NCI-H1694 treated with DMSO at 0.1 percent for 48 hours (cell line): ENCODE data around the gene GPT2.
"Not testable (repeated sequence)": the region's sequence is repeated elsewhere in the genome, so short reads cannot be mapped to it uniquely, and the experiment has no call there.

ENCODE experiments used
- DNase-seq: peaks from one replicate; lab custom pipeline; 2025; lab: John Stamatoyannopoulos, UW

Gene GPT2

GRCh38 chr16:46862555-46863447 is 21.4 kb upstream of the GPT2 start:
- no peak for DNase-seq

- DNase-seq = no peak
These were observed 17.9 kb upstream of the GPT2 start for GRCh38 chr16:46866286-46866685.

GRCh38 chr16:46867486-46867885 is 16.7 kb upstream of the GPT2 start:
- DNase-seq = not testable (repeated sequence)

GRCh38 chr16:46868891-46869290 is 15.3 kb upstream of the GPT2 start:
- DNase-seq = not testable (repeated sequence)

GRCh38 chr16:46871597-46871996 is 12.6 kb upstream of the GPT2 start:
- DNase-seq = no peak

- DNase-seq = no peak
These were observed 11.0 kb upstream of the GPT2 start for GRCh38 chr16:46873201-46873600.

- DNase-seq = no peak
These were observed 8.9 kb upstream of the GPT2 start for GRCh38 chr16:46875243-46875642.

GRCh38 chr16:46882304-46882939 is 1.7 kb upstream of the GPT2 start:
- DNase-seq = no peak

- DNase-seq = no peak
These were observed 1.2 kb upstream of the GPT2 start for GRCh38 chr16:46882940-46883307.

- no peak for DNase-seq
These were observed 841 bp upstream of the GPT2 start for GRCh38 chr16:46883353-46883689.

GRCh38 chr16:46884513-46885293 is 541 bp downstream of the GPT2 start:
- DNase-seq = no peak

GRCh38 chr16:46885960-46886763 is 2.0 kb downstream of the GPT2 start:
- no peak for DNase-seq

- DNase-seq = no peak
These were observed 2.8 kb downstream of the GPT2 start for GRCh38 chr16:46886764-46887523.

GRCh38 chr16:46887524-46887854 is 3.3 kb downstream of the GPT2 start:
- no peak for DNase-seq

GRCh38 chr16:46889245-46889941 is 5.2 kb downstream of the GPT2 start:
- no peak for DNase-seq

- no peak for DNase-seq
These were observed 5.8 kb downstream of the GPT2 start for GRCh38 chr16:46889942-46890300.

- DNase-seq = no peak
These were observed 7.7 kb downstream of the GPT2 start for GRCh38 chr16:46891910-46892309.

GRCh38 chr16:46894036-46894672 is 10.0 kb downstream of the GPT2 start:
- DNase-seq = no peak

GRCh38 chr16:46895399-46896313 is 11.5 kb downstream of the GPT2 start:
- DNase-seq = no peak
